Muscle layer of colon (tissue), 2 donors: ENCODE data around the gene INO80C.
"Not testable (repeated sequence)": the region's sequence is repeated elsewhere in the genome, so short reads cannot be mapped to it uniquely, and the experiment has no call there.

Experiments used
- H3K27ac ChIP-seq: one replicate; pipeline ENCODE4 v1.7.0; 2013; ENCODE audit warnings: low read depth, mild to moderate bottlenecking, low read length, moderate library complexity
- H3K27me3 ChIP-seq, 2 donors: one replicate each; pipeline ENCODE4 v1.7.0; 2013; ENCODE audit warnings: low read length in 2 of 2, mild to moderate bottlenecking in 2 of 2; ENCODE audit not compliant: insufficient read depth in 2 of 2, control insufficient read depth in 1 of 2
- H3K36me3 ChIP-seq: one replicate; pipeline ENCODE4 v1.7.0; 2013; ENCODE audit warnings: mild to moderate bottlenecking, low read length; ENCODE audit not compliant: insufficient read depth
- H3K4me1 ChIP-seq: one replicate; pipeline ENCODE4 v1.7.0; 2013; ENCODE audit warnings: mild to moderate bottlenecking, low read length; ENCODE audit not compliant: insufficient read depth
- H3K4me3 ChIP-seq, 2 donors: one replicate each; pipeline ENCODE4 v1.7.0; 2013; ENCODE audit warnings: low read length in 2 of 2, low read depth in 1 of 2, mild to moderate bottlenecking in 1 of 2, moderate library complexity in 1 of 2
- H3K9ac ChIP-seq: one replicate; pipeline ENCODE4 v1.7.0; 2013; ENCODE audit warnings: low read length
- H3K9me3 ChIP-seq: one replicate; pipeline ENCODE4 v1.7.0; 2013; ENCODE audit warnings: mild to moderate bottlenecking, low read length
- donor health status: abdominal sarcoma.
- donor health status: Adenocarcinoma of cecum.

Gene INO80C

DNA sequence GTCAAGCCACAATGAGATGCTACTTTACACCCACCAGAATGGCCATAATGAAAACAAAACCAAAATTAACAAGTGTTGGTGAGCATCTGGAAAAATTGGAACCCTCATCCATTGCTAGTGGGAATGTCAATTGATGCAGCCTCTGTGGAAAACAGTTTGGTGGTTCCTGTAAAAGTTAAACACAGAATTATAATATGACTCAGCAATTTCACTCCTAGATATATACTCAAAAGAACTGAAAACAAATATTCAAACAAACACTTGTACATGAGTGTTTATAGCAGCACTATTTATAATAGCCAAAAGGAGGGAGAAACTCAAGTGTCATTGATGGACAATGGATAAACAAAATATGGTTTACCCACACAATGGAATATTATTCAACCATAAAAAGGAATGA lies 43.0 kb downstream of the INO80C start:
- Histone ChIP-seq H3K36me3 (no peaks in the 10 kb centered on the region), H3K27me3 (no peaks in the 10 kb centered on the region), H3K9ac (no peak overlapping the region), H3K4me1 (peaks cover 32% of the 10 kb centered on the region), H3K9me3 (no peaks in the 10 kb centered on the region), H3K4me3 (no peak overlapping the region), H3K27ac (peak overlapping the region; percentile 24)

DNA sequence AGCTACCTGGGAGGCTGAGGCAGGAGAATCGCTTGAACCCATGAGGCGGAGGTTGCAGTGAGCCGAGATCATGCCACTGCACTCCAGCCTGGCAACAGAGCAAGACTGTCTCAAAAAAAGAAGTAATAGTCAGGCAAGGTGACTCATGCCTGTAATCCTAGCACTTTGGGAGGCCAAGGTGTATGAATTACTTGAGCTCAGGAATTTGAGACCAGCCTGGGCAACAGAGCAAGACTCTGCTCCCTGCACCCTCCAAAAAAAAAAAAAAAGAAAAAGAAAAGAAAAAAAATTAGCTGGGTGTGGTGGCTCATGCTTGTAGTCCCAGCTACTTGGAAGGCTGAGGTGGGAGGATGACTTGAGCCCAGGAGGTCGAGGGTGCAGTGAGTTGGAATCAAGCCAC lies 44.7 kb downstream of the INO80C start:
- peaks cover 14% of the 10 kb centered on the region for H3K4me1 ChIP-seq
- not testable (repeated sequence) for H3K4me3 ChIP-seq, H3K9me3 ChIP-seq, H3K27ac ChIP-seq, H3K36me3 ChIP-seq, H3K27me3 ChIP-seq, H3K9ac ChIP-seq

DNA sequence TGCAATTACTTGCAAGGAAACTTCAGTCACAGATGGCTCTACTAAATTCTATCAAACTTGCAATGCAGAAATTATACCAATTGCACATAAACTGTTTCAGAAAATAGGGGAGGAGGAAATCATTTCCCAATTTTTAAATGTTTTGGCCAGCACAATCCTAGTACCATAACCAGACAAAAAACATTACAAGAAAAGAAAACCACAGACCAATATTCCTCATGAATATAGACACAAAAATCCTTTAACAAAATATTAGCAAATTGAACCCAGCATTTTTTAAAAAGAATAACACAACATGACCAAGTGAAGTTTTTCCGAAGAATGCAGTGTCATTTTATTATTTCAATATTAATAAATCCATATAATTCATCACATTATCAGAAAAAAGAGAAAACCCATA lies 45.8 kb downstream of the INO80C start:
- no peak overlapping the region for H3K27ac ChIP-seq
- H3K4me3 ChIP-seq, result no peak overlapping the region
- H3K4me1 ChIP-seq, result peaks cover 7% of the 10 kb centered on the region

DNA sequence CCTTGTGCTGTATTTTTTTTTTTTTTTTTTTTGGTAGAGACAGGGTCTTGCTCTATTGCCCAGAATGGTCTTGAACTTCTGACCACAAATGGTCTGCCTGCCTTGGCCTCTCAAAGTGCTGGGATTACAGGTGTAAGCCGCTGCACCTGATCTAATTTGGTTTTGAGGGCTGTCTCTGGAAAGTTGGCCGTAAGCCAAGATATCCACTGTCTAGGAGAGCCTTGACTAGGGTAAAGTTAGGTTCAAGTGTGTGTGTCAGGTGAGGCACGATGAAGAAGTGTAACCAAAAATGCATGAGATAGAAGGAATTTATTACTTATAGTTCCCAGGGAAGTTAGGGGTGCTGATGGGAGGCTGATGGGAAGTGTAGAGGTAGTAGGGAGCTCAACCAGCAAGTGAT lies 46.7 kb downstream of the INO80C start:
- H3K36me3 ChIP-seq, result no peaks in the 10 kb centered on the region
- H3K27me3 ChIP-seq, result no peaks in the 10 kb centered on the region
- peaks cover 2% of the 10 kb centered on the region for H3K4me1 ChIP-seq
- H3K27ac ChIP-seq, result no peak overlapping the region
- no peak overlapping the region for H3K4me3 ChIP-seq
- H3K9ac ChIP-seq, result no peak overlapping the region
- no peaks in the 10 kb centered on the region for H3K9me3 ChIP-seq

More for the DNA sequence above, 45.8 kb downstream of the INO80C start:
- Histone ChIP-seq H3K9ac (no peak overlapping the region), H3K27me3 (no peaks in the 10 kb centered on the region), H3K9me3 (no peaks in the 10 kb centered on the region), H3K36me3 (no peaks in the 10 kb centered on the region)

DNA sequence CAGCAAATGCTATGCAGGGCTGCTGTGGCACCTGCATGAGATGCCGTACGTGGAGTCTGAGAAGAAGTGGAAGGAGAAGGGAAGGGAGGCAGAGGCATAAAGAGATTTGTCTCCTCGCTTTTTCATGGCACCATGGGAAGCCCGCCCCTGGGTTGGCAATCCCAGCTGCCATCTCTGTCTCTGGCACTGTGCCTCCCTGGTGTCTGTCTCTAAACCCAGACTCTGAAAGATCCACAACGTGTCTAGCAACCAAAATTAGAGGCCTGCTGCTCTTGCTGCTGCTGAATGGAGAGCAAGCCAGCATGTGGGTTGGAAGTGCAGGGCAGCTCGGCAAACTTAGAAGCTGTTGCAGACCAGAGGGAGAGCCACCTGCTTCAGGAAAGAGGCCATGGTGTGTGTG lies 53.1 kb downstream of the INO80C start:
- Histone ChIP-seq H3K36me3 (no peaks in the 10 kb centered on the region), H3K4me1 (peaks cover 14% of the 10 kb centered on the region), H3K27me3 (no peaks in the 10 kb centered on the region), H3K9ac (no peak overlapping the region), H3K27ac (no peak overlapping the region), H3K4me3 (no peak overlapping the region), H3K9me3 (no peaks in the 10 kb centered on the region)

DNA sequence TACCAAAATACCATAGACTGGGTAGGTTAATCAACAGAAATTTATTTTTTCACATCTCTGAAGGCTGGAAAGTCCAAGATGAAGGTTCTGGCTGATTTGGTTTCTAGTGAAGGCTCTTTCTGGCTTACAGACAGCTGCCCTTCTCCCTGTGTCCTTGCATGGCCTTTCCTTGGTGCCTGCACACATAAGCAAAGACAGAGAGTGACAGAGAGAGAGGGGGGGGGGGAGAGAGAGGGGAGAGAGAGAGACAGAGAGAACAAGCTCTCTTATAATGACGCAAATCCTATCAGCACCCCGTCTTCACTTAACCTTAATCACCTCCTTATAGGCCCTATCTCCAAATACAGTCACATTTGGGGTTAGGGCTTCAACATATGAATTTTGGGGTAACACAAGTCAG lies 53.9 kb downstream of the INO80C start:
- Histone ChIP-seq H3K27me3 (no peaks in the 10 kb centered on the region), H3K9ac (no peak overlapping the region), H3K9me3 (no peaks in the 10 kb centered on the region), H3K4me3 (no peak overlapping the region), H3K27ac (no peak overlapping the region), H3K4me1 (peaks cover 14% of the 10 kb centered on the region), H3K36me3 (no peaks in the 10 kb centered on the region)

DNA sequence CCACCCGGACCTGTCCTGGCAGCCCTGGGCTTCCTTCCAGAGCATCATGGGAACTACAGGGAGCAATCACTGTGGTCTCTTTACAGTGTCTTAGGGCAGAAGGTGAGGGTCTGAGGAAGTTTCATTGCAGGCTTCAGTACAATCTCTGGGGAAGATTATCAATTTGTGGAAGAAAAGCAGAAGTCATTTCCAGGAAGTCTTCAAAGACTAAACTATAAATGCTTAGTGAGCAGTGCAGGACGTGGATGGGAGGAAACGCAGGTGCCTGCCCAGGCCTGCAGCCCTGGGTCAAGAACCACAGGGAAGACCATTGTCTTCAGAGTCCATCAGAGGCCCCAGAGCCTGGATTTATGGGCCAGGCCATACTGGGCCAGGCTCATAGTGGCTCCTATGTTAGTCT lies 54.3 kb downstream of the INO80C start:
- Histone ChIP-seq H3K27me3 (no peaks in the 10 kb centered on the region), H3K9ac (no peak overlapping the region), H3K27ac (no peak overlapping the region), H3K4me3 (no peak overlapping the region), H3K36me3 (no peaks in the 10 kb centered on the region), H3K4me1 (peaks cover 14% of the 10 kb centered on the region), H3K9me3 (no peaks in the 10 kb centered on the region)

DNA sequence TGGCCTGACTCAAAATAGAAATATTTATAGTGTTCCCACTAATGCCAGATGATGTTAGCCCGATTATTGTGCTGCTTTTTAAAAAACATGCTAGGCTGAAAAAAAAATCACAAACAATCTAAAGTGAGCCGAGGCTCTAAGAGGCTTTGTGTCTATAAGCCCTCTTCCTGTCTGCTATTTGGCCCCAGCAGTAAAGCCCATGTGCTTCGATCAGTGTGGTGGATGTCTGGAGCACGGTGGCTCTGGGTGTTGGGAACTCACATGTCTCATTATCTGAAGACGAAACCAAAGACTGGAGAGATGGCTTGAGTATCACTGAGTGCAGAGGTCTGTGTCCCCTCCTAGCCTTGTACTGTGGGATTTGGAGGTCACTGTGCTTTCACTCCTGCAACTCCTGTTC lies 55.1 kb downstream of the INO80C start:
- no peak overlapping the region for H3K9ac ChIP-seq

DNA sequence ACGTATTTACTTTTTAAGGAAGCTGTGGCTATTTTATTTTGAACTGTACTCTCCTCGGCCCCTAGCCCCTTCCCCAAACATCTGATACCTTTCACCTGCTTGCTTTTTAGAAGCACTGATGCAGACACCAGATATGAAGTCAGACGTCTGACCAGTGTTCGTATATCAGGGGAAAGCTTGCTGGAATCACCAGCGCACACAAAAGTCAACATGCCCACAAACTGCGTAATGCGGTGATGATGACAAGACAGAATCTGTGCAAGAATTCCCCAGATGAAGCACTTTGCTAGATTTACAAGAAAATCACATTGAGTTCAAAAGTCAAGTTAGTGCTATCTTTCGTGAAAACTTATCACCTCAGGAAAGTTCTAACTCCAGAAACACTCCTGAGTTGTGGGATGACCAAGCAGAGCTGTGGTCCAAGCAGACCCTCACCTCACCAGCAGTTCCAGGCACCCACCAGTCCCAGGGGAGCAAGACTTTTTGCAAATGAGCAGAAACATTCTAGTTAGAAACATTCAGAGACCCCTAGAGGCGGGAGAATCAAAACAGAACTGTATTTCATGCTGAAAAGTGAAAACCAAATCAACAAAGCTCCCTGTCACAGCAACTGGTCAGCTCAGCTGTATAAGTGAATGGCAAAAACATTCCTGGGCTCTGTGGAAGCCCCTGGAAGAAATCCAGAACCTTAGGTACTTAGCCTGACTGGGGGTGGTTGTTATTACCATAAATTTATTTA lies 55.7 kb downstream of the INO80C start:
- Histone ChIP-seq H3K9ac (no peak overlapping the region), H3K4me1 (peaks cover 14% of the 10 kb centered on the region), H3K27ac (no peak overlapping the region), H3K36me3 (no peaks in the 10 kb centered on the region), H3K4me3 (no peak overlapping the region), H3K9me3 (no peaks in the 10 kb centered on the region), H3K27me3 (no peaks in the 10 kb centered on the region)

More for the DNA sequence above, 55.1 kb downstream of the INO80C start:
- Histone ChIP-seq H3K27ac (no peak overlapping the region), H3K27me3 (no peaks in the 10 kb centered on the region), H3K4me1 (peaks cover 14% of the 10 kb centered on the region), H3K9me3 (no peaks in the 10 kb centered on the region), H3K4me3 (no peak overlapping the region), H3K36me3 (no peaks in the 10 kb centered on the region)

DNA sequence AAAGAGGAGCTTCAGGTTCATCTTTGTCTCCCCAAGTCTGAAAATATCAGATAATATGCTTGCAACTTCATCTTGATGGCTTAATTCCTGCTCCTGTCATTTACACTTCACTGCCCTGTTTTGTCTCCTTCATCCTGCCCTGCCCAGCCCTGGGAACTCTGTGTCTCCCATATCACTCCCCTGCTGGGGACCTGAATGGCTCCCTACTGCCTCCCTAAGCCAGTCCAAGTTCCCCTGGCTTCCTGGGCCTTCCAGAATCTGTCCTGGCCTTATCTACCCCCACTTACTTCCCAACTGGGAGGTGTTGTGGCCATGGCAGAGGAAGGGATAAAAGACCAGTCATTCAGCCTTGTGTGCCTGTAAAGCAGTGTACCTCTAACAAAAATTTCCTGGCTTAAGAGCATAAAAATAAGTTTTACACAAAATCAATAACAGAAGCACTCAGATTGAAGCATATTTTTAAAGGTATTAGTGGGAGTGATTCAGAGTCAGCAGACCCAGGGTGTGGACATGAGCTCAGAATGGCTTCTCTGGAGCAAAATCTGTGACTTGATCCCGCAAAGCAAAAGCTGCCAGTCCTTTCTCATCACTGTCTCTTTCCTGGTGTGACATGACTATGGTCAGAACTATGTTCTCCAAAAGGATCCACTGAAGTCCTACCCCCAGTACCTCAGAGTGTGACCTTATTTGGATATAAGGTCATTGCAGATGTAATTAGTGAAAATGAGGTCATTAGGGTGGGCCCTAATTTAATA lies 59.1 kb downstream of the INO80C start:
- Histone ChIP-seq H3K9ac (no peak overlapping the region), H3K4me3 (no peak overlapping the region), H3K27me3 (no peaks in the 10 kb centered on the region), H3K9me3 (no peaks in the 10 kb centered on the region), H3K36me3 (no peaks in the 10 kb centered on the region), H3K27ac (no peak overlapping the region), H3K4me1 (peaks cover 14% of the 10 kb centered on the region)

DNA sequence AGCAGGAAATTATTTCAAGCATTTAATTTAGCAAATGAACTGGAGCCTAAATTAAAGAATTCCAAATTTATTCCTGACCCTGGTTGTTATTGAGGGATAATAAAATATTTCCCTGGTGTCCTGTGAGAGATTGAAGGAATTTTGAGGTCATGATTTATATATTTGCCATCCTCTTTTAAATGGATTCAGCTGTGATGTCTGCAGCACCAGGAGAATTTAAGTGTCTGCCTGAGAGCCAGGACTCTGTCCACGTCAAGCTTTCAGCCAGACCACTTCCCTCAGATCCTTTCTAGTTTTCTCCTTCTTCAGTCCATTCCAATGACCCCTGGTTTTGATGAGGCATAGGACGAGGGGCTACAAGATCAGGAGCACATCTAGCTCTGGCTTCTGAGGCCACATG lies 59.9 kb downstream of the INO80C start:
- H3K27me3 ChIP-seq, result no peaks in the 10 kb centered on the region
- no peaks in the 10 kb centered on the region for H3K36me3 ChIP-seq
- no peaks in the 10 kb centered on the region for H3K9me3 ChIP-seq
- no peak overlapping the region for H3K27ac ChIP-seq
- peaks cover 9% of the 10 kb centered on the region for H3K4me1 ChIP-seq
- no peak overlapping the region for H3K4me3 ChIP-seq
- no peak overlapping the region for H3K9ac ChIP-seq
